SK-N-DZ (cell line): Measurements from ENCODE around the gene GLTP.

Experiments used
- DNase-seq: peaks from one replicate; pipeline ENCODE4 v3.0.0-alpha.2; 2015; ENCODE audit warnings: low spot score

GLTP gene

DNA sequence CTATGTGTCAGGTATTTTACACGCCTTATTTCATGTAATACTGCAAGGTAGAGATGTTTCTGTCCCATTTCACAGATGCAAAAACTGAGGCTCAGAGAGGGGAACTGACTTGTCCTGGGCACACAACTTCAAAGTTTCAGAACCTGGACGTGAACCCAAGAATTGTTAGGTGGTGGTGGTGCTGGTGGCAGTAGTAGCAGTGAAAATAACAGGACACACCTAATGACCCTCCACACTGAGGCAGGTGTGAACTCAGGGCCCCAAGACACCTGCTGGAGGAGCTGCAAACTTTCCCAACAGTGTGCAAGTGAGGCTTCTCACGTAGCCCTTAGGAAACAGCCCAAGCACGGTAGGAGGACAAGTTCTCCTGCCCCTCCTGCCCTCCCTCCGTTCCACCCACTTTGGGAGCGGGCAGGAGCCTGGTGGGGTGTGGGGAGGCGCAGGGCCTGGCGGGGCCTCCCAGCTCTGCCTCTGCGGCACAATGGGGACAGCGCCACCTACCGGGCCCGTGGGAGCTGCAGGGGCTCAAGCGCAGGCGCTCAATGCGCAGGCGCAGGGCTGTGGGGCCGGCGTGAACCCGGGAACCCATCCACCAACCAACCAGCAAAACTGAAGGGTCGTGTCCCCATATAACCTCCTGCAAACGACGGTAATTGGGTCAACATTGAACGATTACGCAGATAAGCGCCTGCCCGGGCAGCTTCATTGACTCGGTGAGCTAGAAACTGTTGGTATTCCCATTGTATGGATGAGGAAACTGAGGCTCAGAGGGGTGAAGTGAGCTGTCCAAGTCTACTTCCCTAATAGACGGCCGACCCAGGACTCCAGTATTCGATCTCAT lies 35.1 kb downstream of the GLTP start:
- DNase-seq, result peak; percentile 80

DNA sequence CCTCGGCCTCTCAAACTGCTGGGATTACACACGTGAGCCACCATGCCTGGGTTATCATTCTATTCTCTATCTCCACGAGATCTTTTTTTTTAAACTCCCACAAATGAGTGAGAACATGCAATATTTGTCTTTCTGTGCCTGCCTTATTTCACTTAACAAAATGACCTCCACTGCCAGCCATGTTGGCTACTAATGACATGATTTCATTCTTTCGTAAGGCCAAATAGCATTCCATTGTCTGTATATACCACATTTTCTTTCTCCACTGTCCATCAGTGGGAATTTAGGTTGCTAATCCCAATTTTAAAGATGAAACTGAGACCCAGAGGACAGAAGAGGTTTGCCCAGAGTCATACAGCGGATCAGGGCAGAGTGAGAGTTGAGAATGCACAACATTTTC lies 36.2 kb downstream of the GLTP start:
- no peak for DNase-seq

DNA sequence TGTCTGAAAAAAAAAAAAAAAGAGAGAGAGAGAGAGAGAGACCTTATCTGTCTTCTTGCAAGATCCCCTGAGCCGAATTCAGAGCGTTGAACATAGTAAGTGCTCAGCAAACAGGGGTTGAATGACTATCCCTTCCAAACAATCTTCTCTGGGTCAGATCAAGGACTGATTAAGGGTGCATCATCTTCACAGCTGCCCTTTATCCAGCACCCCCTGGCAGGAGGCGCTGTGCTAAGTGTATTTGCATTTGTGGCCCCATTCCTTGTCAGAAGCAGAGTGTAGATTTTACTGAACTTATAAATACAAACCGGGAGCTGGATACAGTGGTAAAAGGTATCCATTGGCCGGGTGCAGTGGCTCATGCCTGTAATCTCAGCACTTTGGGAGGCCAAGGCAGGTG lies 38.3 kb downstream of the GLTP start:
- DNase-seq, result no peak

DNA sequence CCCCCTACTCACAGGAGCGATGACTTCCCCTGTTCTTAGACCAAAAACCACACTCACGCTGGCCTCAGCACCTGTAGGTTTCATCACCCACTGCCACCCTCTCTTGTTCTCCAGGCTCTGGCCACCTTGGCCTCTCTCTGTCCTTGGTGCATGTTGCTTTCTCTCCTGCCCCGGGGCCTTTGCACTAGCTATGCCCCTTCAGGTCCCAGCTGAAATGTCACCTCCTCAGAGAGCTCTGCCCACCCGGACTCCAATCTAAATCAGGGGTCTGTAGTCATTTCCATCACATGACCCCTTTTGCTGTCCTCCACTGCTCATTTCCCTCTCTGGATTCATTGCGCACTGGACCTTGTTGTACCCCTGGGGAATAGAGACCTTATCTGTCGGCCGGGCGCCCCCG lies 39.0 kb downstream of the GLTP start:
- DNase-seq, result no peak

DNA sequence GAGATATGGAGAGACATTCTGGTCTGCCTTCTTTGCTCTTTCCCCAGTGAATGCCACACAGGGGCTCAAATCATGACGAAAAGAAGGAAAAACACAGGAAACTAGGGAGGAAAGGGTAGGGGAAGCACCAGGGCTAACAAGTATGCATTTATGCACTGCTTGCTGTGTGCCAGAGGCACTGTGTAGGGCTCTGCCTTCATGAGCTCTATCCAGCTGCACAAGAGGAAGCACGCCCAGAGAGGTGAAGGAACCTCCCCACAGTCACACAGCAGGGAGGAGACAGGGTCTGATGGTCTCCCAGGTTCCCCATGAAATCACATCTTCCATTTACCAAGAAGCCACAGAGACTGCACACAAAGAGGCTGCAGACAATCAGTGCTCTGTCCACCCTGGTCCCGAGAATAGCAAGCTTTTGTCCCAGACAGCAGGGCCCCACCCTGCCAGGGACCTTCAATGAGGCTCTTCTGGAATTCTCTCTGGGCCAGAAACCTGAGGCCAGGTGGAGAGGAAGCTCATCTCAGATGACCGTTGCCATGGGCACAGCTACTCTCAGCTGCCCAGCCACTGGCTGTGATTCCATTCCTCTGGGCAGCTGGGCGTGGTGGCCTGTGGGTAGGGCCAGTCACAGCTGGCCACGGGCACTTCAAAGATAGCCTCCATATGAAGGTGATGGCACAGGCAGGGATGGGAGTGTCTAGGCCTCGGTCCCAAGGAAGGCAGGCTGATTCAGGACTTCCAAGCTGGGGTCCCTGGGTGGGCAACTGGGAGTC lies 39.9 kb downstream of the GLTP start:
- no peak for DNase-seq

DNA sequence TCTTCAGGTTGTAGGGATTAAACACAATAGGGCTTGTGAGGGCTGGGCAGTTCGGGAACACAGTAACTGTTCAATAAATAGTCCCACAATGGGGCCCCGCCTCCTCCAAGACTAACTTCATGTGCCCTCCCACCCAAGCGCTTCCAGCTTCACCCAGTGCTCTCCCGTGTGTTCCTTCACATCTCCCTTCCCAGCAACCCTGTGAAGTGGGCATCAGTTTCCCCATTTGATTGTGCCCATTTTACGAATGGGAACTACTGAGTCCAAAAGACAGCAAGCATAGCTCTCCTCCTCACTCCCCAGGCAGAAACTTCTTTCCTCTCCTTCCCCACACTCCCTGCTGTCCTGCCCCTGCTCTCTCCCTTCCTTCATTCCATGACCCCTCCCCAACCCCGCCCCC lies 40.9 kb downstream of the GLTP start:
- DNase-seq, result no peak

DNA sequence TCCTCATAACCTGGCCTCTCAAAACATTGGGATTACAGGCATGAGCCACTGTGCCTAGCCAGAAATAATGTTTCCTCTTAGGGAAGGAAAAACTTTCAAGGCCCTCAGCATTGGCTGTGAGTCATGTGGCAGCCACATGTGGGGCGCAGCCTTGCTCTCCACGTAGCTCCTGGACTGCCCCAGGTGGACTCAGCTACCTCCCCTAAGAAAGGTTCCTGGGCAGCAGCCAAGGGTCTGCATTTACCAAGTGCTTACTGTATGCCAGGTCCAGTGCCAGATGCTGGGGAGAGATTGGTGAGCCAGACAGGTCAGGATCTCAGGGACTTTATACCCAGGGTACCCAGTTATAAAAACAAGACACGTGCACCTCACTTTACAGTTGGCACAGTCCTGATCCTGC lies 43.4 kb downstream of the GLTP start:
- no peak for DNase-seq

DNA sequence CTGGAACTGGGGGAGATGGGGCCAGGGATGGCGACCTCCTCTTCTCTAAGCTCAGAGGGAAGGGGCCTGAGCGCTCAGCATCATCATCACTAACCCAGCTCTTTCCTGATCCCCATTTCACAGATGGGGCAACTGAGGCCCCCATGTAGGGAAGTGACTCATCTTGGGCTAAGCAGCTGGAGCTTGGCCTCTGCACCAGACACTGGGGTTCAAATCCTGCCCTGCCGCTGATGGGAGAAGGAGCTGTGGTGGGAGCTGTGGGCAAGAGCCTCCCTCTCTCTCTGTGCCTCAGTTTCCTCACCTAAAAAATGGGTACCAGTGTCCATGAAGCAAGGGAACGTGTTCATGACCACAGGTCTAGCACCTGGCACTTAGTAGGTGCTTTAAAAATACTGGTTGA lies 44.5 kb downstream of the GLTP start:
- no peak for DNase-seq

DNA sequence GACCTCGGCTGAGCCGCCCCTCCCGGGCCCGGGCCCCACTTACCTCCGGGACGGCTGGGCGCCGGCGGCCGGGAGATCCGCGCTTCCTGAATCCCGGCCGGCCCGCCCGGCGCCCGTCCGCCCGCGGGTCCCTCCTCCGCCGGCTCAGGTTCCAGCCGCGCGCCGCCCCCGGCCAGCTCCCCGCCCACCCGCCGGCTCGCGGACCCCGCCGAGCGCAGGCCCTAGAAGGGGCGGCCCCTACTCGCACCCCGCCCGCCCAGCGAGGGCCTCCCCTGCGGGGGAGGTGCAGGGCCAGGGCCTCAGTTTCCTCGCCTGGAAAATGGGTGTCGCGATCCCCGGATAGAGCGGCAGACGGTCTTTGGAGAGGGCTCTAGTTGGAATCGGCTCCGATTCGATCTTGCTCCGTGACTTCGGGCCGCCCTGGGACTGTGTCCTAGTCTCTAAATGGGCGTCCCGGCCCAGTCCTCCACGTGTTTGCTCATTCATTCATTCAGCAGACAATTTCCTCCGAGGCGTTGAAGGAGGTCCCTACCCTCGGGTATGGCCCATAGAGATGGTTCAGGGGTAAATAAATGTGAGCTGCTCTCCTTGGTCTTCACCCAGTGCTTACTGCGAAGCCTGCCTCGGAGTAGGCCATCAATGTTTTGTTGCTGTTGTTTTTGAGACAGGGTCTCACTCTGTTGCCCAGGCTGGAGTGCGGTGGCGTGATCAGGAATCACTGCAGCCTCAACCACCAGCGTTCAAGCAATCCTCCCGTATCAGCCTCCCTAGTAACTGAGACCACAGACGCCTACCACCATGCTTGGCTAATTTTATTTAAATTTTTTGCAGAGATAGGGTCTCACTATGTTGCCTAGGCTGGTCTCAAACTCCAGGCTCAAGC lies 46.8 kb downstream of the GLTP start, which contains the start of gene TRPV4:
TRPV4 (minus strand) TSS at position 92 of the 883 bp plus-strand sequence. CDS start 18,602 bp downstream, outside the sequence.
- no peak for DNase-seq

DNA sequence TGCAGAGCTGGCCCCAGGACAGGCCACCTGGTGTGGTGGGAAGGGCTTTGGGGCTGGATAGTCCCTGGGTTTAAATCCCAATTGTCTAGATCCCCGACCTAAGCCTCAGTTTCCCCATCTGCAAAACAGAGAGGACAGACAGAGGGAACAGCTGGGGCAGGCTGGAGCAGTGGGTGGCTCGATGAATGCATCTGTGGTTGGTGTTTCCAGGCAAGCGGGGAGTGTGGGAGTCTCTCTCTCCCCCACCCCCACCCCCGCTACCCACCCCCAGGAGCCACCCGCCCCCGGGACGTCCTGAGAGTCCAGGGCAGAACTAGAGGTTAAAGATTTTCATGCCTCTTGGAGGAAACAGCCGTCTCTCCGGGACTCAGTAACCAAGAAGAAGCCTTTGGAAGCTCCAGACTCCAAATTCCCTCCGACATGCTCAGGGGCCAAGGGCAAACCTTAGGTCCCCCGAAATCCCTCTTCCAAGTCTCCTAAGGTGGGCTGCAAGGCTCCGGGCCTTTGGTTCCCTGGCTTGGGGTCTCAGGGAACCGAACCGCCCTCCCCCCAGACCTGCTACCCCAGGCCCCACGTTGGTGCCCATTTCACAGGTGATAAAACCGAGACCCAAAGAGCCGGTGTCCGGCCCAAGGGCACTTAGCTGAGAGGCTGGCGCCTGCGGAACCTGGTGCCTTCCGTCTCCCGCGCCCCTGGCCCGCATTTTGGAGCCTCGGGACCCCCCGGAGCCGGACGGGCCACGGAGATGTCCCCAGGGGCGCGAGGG lies 47.6 kb downstream of the GLTP start:
- no peak for DNase-seq

DNA sequence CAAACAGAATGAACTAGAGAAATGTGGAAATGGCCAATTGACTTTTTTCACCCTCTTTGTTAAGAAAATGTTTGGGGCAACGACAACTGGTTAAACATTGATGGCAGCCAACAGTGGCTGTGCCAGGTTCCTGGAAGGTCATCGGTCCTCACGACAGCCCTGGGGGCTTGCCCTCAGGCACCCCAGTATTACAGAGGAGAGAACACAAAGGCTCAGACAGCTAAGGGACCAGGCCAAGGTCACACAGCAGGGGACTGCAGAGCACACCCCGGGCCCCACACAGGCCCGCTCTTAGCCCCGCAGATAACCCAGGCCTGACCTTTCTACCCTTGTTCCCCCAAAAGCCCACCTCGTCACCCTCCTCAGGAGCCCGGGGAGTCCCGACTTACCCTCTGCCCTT lies 48.4 kb downstream of the GLTP start:
- no peak for DNase-seq

DNA sequence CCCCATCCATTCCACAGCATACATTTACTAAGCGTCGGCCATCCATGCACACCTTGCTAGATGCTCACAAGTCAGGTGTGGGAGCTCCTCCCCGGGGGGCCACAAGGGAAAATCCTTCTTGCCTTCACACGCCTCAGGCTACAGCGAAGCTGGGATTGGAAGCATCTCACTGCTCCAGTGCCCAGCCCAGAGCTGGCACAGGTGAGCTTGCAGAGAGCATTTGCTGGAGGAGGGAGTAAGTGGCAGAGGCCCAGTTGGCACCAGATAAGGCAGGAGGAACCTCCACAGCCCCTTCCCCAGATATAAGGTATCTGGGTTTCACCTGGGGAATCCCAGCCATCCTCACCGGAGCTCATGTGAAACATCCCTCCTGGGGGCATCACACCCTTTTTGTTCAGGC lies 49.0 kb downstream of the GLTP start:
- no peak for DNase-seq

DNA sequence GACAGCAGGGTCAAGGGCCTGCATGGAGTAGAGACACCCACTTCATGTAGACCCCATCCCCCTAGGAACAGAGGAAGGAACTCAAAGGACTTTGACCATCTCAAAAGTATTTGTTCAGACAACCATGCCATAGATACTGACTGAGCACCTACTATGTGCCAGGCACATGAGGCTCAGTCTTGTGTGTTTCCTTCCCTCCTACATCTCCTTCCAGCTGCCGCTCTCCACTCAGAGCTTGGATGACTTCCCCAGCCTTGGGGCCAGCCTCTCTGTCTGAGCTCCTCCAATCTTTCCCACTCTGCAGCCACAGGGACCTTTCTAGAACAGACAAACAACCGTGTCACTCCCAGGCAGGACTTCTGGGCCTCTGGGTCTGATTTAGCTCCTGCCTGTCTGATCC lies 49.6 kb downstream of the GLTP start:
- no peak for DNase-seq

DNA sequence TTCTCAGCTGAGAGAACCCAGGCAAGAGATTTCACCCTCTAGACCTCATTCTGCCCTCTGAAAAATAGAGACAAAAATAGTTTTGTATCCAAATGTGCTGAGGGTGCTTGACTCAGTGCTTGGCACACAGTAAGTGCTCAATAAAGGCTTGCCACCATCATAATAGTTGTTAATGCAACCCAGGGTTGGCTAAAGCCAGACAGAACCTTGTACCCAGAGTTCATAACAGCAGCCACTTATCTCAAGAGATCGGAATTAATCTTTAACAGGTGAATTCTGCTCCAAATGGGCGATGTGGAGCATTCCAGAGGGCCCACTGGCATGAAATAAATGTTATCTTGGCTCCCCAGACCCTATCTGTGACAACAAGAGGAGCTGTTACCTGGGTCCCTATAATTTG lies 50.1 kb downstream of the GLTP start:
- no peak for DNase-seq

DNA sequence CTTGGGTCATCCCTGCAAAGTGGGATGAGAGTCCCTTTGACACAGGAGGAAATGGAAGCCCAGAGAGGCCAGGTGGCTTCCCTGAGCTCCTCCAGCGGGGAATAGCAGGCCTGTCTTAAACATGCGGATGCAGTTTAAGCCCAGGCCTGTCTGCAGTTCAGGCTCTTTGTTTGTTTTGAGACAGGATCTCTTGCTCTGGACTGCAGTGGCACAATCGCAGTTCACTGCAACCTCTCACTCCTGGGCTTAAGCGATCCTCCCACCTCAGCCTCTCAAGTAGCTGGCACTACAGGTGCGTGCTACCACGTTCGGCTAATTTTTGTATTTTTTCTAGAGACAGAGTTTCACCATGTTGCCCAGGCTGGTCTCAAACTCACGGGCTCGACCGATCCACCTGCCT lies 50.7 kb downstream of the GLTP start:
- DNase-seq, result no peak

DNA sequence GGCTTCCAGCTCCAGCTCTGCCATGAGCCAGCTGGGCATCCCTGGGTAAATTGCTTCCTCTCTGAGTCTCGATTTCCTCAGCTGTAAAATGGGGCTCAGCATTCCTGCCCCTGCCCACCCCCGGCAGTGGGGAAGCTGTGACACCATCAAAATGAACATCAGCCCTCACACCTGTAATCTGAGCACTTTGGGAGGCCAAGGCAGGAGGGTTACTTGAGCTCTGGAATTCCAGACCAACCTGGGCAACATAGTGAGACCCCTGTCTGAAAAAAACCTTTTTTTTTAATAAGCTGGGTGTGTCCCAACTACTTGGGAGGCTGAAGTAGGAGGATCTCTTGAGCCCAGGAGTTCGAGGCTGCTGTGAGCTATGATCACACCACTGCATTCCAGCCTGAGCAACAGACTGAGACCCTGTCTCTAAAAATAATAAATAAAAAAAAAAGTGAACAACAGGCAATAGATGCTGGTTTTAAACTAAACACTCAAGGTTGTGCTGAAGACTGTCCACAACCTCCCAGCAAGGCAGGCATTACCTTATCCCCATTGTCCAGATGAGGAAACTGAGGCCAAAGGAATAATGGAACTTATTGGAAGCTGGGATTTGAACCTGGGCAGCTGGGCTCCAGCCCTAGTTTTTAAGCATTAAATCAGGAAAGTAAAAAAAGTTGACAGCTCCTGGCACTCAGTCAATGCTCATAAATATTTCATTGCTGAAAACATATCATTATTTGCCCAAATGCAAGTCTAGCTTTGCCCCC lies 51.4 kb downstream of the GLTP start:
- no peak for DNase-seq

DNA sequence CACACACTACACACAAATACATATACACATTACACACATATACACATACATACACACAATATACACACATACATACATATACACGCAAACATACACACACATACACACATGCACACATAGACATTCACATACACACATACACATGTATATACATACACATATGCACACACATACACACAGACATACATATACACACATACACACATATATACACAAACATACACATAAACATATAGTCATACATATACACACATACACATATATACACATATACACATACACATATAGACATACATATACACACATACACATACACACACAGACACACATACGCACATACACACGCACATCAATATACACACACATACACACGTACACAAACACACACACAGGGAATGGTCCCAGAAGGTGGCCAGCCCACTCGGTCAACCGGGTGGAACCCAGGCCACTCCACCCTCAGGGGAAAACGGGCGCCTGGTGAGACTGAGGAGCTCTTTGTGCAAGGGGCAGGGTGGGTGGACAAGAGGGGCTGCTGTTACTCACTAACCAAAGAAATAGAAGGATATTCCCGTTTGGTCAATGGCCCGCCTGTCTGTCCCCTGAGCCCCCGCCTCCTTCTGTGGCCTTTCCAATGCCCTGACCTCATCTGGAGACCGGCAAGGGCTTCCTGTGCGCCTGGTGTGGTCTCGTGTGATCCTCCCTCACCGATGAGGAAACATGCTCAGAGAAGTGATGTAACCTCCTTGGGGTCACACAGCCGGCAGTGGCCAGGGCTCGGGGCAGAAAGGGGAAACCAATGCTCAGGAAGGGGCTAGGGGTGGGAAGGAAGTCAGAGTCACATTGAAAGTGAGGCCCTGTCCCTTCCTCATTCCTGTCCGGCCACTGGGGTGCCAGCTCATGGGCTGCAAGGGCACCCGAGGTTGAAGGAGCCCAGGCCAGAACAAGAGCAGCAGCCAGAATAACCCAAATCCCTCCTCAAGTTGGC lies 52.5 kb downstream of the GLTP start:
- DNase-seq, result no peak

DNA sequence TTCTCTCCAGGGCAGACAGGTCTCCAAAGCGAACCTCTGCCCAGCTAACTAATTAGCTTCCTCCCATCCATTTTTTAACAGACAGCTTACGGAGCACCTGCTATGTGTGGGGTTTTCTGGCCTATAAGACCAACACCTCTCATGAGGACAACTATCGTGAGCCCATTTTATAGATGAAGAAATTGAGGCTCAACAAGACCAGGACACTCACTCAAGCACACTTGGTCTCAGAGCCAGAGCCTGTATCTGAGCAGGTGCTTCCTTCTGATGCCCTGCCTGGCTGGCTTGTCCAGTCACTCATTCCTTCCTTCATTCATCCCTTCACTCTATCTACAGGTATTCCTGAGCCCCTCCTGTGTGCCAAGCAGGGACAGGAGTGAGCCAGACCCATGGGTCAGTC lies 53.3 kb downstream of the GLTP start:
- DNase-seq, result no peak

DNA sequence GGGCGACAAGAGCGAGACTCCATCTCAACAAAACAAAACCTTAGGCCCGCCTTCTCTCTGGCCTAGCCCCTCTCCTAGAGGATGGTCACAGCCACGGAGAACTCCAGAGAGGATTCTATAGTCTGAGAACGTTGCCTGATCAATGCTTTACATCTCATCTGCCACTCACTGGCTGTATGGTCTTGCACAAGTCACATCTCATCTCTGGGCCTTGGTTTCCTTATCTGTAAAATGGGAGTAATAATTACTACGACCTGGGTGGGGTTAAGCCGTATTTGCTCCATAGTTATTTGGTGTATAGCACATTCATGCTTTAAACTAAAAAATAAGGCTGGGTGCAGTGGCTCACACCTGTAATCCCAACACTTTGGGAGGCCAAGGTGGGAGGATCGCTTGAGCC lies 55.6 kb downstream of the GLTP start:
- no peak for DNase-seq
